ENCODE data around the gene CEP112. TPM values are rescaled to one million over a fixed set of nuclear protein-coding genes. Genes with fewer than 3 reads are reported as not detected.

The CEP112 gene
- total and polyA plus RNA-seq, 9 of the 15 experiments (the other 6 are each of a cell fraction or from before 2014, with no cell fraction given) = 0.84 TPM; not detected in 8

DNA sequence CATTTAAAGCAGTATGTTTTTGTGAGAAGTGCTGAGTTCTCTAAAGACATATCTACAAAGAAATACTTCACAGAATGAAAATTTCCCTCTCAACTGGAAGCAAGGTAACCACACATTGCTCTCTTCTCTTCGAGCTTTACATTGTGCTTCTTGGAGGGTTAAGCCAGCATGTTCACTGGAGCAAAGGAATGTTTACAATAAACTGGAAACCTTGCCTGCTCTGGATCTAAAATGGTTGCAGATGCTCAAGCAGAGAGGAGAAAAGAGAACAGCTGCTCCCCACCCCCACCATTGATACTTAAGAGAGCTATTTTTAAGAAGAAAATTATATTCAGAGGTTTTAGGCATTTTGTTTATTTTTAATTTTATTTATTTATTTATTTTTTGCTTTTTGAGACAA is 213.1 kb downstream of the CEP112 start (continued):
- TF ChIP-seq, protein P1, sequence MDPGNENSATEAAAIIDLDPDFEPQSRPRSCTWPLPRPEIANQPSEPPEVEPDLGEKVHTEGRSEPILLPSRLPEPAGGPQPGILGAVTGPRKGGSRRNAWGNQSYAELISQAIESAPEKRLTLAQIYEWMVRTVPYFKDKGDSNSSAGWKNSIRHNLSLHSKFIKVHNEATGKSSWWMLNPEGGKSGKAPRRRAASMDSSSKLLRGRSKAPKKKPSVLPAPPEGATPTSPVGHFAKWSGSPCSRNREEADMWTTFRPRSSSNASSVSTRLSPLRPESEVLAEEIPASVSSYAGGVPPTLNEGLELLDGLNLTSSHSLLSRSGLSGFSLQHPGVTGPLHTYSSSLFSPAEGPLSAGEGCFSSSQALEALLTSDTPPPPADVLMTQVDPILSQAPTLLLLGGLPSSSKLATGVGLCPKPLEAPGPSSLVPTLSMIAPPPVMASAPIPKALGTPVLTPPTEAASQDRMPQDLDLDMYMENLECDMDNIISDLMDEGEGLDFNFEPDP (CRISPR knock-in tag; IDR thresholded peaks at IDR 0.05) = no peak
- no peak for TF ChIP-seq THRAP3 (IDR thresholded peaks at IDR 0.05; ENCODE audit: borderline replicate concordance)
- no peak for TF ChIP-seq BRD9 (IDR thresholded peaks at IDR 0.05; ENCODE audit: low read depth, partially characterized antibody)
- no peak for TF ChIP-seq MTA2 (IDR thresholded peaks at IDR 0.05; ENCODE audit: low read depth)
- no peak for TF ChIP-seq TCF7 (IDR thresholded peaks at IDR 0.05; ENCODE audit: borderline replicate concordance)
- TF ChIP-seq CEBPG (CRISPR knock-in tag; IDR thresholded peaks at IDR 0.05) = no peak
- TF ChIP-seq CEBPG (tag; conservative IDR thresholded peaks at IDR 0.05 in 1 of 2, IDR thresholded peaks at IDR 0.05 in 1 of 2) = no peak
- no peak for TF ChIP-seq TRIM24 (IDR thresholded peaks at IDR 0.05)

DNA sequence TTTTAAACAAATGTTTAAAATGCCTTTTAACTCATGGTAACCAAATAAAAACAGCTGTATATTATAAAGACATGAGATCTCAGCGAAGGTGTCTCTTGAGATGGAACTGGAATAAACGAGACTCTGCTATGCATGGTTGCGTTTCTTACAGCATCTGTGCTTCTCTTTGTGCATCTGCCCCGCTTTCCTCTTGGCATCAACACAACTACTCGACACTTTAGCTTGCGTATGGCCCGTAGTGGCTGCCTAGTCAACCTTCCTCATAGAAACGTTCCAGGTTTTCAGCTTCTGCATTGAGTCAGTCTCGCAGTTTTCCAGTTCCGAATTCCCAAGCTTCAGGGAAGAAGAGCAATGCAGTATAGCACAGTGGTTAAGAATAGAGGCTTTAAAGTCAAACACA is 214.9 kb downstream of the CEP112 start:
- DNase-seq (ENCODE audit: extremely low read depth in 1 of 4, low spot score in 3 of 4) (no peak), ATAC-seq (no peak), FAIRE-seq (no peak)
- POLR2A ChIA-PET = interaction anchor here (0.6 to 0.8 kb wide), 2 partner anchors 21 to 330 kb away, joined by 3 read pairs; no protein-coding TSS in a partner anchor
- intact Hi-C loops (cut with micrococcal nuclease) = no loop called here
- no peak overlapping the region for H3K27ac ChIP-seq (ENCODE audit: extremely low read depth, low read depth, low read length)
- H3K9me3 ChIP-seq (replicated peaks; ENCODE audit: control insufficient read depth, insufficient read depth, low read depth, low read length) = no peaks in the 10 kb centered on the region
- in situ Hi-C loops (cut with MboI) = no loop called here
- no peaks in the 10 kb centered on the region for H3K36me3 ChIP-seq (ENCODE audit: control insufficient read depth, insufficient read depth, low read length)
- H3K9ac ChIP-seq (ENCODE audit: insufficient read depth in 1 of 2, low read depth in 2 of 2, low read length in 2 of 2) = no peak overlapping the region
- H3K27me3 ChIP-seq (ENCODE audit: control insufficient read depth in 2 of 2, insufficient read depth in 2 of 2, low read length in 2 of 2) = no peaks in the 10 kb centered on the region; a peak in 1 of 5 replicates
- no peaks in the 10 kb centered on the region for H3K4me1 ChIP-seq (replicated peaks in 1 of 2; ENCODE audit: control insufficient read depth in 2 of 2, insufficient read depth in 2 of 2, low read length in 2 of 2)
- H2AFZ ChIP-seq (ENCODE audit: low read depth, low read length) = no peak overlapping the region
- no peak overlapping the region for H3K4me3 ChIP-seq
- H3K9me1 ChIP-seq (ENCODE audit: control insufficient read depth, insufficient read depth, low read length) = no peaks in the 10 kb centered on the region
- WGBS (ENCODE audit: insufficient coverage, low coverage, missing lambda C conversion rate) = 0% methylated on average over 10 of the region's 10 CpGs
- H4K20me1 ChIP-seq (replicated peaks; ENCODE audit: control insufficient read depth, insufficient read depth, low read length) = no peaks in the 10 kb centered on the region
- H3K4me2 ChIP-seq (ENCODE audit: insufficient read depth, low read length) = no peak overlapping the region
- no peaks in the 10 kb centered on the region for H3K79me2 ChIP-seq (ENCODE audit: control insufficient read depth, insufficient read depth, low read length)
- CTCF ChIA-PET (ENCODE audit: low intra/inter-chr PET ratio) = no interaction called here
- TF ChIP-seq ZNF830 (CRISPR knock-in tag; IDR thresholded peaks at IDR 0.05) = no peak
- TF ChIP-seq NFATC3 (IDR thresholded peaks at IDR 0.05) = no peak
- no peak for TF ChIP-seq ZNF583 (CRISPR knock-in tag; IDR thresholded peaks at IDR 0.05)
- TF ChIP-seq NCOR1 (IDR thresholded peaks at IDR 0.05) = no peak
- TF ChIP-seq ETV1 (tag; conservative IDR thresholded peaks at IDR 0.05; ENCODE audit: low read depth) = no peak
- no peak for TF ChIP-seq PHF20 (IDR thresholded peaks at IDR 0.05; ENCODE audit: partially characterized antibody)
- TF ChIP-seq LEF1 (IDR thresholded peaks at IDR 0.05) = no peak
- no peak for TF ChIP-seq RFX7 (CRISPR knock-in tag; IDR thresholded peaks at IDR 0.05)
- no peak for TF ChIP-seq NKRF (IDR thresholded peaks at IDR 0.05; ENCODE audit: borderline replicate concordance)
- TF ChIP-seq POLR2B (IDR thresholded peaks at IDR 0.05; ENCODE audit: low read depth, partially characterized antibody) = no peak
- no peak for TF ChIP-seq KLF16 (IDR thresholded peaks at IDR 0.05)
- TF ChIP-seq RHOXF2B (CRISPR knock-in tag; conservative IDR thresholded peaks at IDR 0.05) = no peak
- TF ChIP-seq GABPB2 (CRISPR knock-in tag; conservative IDR thresholded peaks at IDR 0.05) = no peak
- BruUV-seq (replicated peaks) = no TSS peak
